ENCODE results near the gene PCBD2.

DNA sequence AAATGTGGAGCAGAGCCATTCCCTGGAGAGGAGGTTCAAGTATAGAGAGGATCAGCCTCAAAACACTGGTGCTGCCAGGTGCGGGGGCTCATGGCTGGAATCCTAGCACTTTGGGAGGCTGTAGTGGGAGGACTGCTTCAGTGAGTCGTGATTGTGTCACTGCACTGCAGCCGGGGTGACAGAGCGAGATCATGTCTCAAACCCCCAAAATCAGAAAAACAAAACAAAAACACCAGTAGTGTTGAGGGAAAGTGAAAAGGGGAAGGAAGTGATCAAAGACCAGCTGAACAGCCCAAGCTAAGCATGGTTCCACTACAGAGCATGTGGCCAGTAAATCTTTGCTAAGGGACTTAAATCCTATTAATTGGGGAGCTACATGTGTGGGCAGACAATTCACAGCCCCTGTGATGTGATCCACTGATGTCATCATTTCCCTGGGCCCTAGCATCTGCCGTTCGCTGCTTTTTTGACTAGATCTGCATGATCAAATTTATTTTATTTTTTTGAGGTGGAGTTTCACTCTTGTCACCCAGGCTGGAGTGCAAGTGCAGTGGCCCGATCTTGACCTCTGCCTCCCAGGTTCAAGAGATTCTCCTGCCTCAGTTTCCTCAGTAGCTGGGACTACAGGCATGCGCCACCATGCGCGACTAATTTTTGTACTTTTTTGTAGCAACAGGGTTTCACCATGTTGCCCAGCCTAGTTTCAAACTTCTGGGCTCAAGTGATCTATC, 2.7 kb upstream of the PCBD2 start:
- TF ChIP-seq, protein P1, sequence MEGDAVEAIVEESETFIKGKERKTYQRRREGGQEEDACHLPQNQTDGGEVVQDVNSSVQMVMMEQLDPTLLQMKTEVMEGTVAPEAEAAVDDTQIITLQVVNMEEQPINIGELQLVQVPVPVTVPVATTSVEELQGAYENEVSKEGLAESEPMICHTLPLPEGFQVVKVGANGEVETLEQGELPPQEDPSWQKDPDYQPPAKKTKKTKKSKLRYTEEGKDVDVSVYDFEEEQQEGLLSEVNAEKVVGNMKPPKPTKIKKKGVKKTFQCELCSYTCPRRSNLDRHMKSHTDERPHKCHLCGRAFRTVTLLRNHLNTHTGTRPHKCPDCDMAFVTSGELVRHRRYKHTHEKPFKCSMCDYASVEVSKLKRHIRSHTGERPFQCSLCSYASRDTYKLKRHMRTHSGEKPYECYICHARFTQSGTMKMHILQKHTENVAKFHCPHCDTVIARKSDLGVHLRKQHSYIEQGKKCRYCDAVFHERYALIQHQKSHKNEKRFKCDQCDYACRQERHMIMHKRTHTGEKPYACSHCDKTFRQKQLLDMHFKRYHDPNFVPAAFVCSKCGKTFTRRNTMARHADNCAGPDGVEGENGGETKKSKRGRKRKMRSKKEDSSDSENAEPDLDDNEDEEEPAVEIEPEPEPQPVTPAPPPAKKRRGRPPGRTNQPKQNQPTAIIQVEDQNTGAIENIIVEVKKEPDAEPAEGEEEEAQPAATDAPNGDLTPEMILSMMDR (IDR thresholded peaks at IDR 0.05 in 2 of 3, conservative IDR thresholded peaks at IDR 0.05 in 1 of 3; ENCODE audit: borderline replicate concordance in 1 of 3, insufficient read depth in 1 of 3, low read depth in 2 of 3, low read length in 2 of 3), result no peak
- no peak for TF ChIP-seq POLR2A (IDR thresholded peaks at IDR 0.05; ENCODE audit: borderline replicate concordance, extremely low read depth, insufficient read depth, insufficient read length)
- no peak for TF ChIP-seq ZNF274 (IDR thresholded peaks at IDR 0.05; ENCODE audit: low read depth, low read length)
- no peak for TF ChIP-seq RAD21 (IDR thresholded peaks at IDR 0.05; ENCODE audit: low read depth)
- TF ChIP-seq TCF7L2 (IDR thresholded peaks at IDR 0.05; ENCODE audit: borderline replicate concordance, extremely low read depth, insufficient read depth, insufficient read length), result no peak
- no peak for TF ChIP-seq CBX3 (IDR thresholded peaks at IDR 0.05; ENCODE audit: low read depth)
- TF ChIP-seq YY1 (IDR thresholded peaks at IDR 0.05; ENCODE audit: extremely low read depth, insufficient replicate concordance, low read depth, low read length), result no peak
- no peak for TF ChIP-seq POLR2AphosphoS5 (IDR thresholded peaks at IDR 0.05; ENCODE audit: low read depth, low read length)
- TF ChIP-seq EZH2phosphoT487 (IDR thresholded peaks at IDR 0.05; ENCODE audit: borderline replicate concordance), result no peak

Measured in HCT116 (cell line).